ENCODE data around the gene ERC1. TPM values are rescaled to one million over a fixed set of nuclear protein-coding genes. Genes with fewer than 3 reads are reported as not detected.

The ERC1 gene
- total RNA-seq, 1 donor from 2014 or later: 16.6 TPM

GRCh38 chr12:1174659-1175058, 183.6 kb downstream of the ERC1 start:
- Histone ChIP-seq H3K4me3 (ENCODE audit: low read depth, low read length) (no peak overlapping the region), H3K27me3 (ENCODE audit: control insufficient read depth, insufficient read depth, low read length) (no peaks in the 10 kb centered on the region), H3K36me3 (ENCODE audit: control insufficient read depth, insufficient read depth, low read length) (no peaks in the 10 kb centered on the region)
- DNase-seq (ENCODE audit: low read depth) (peak; percentile 3), FAIRE-seq (no peak)
- no peak for TF ChIP-seq CTCF (IDR thresholded peaks at IDR 0.05; ENCODE audit: insufficient read depth, low read length, severe bottlenecking)

- FAIRE-seq: no peak
- Histone ChIP-seq H3K27me3 (ENCODE audit: control insufficient read depth, insufficient read depth, low read length) (no peaks in the 10 kb centered on the region), H3K36me3 (ENCODE audit: control insufficient read depth, insufficient read depth, low read length) (no peaks in the 10 kb centered on the region), H3K4me3 (ENCODE audit: low read depth, low read length) (no peak overlapping the region)
- TF ChIP-seq CTCF (IDR thresholded peaks at IDR 0.05; ENCODE audit: insufficient read depth, low read length, severe bottlenecking): no peak
- no peak for DNase-seq (ENCODE audit: low read depth)
Observed at GRCh38 chr12:1176191-1176590, 185.2 kb downstream of the ERC1 start.

GRCh38 chr12:1179128-1179527, 188.1 kb downstream of the ERC1 start:
- FAIRE-seq (no peak), DNase-seq (ENCODE audit: low read depth) (no peak)
- TF ChIP-seq CTCF (IDR thresholded peaks at IDR 0.05; ENCODE audit: insufficient read depth, low read length, severe bottlenecking): no peak
- Histone ChIP-seq H3K4me3 (ENCODE audit: low read depth, low read length) (no peak overlapping the region), H3K36me3 (ENCODE audit: control insufficient read depth, insufficient read depth, low read length) (no peaks in the 10 kb centered on the region), H3K27me3 (ENCODE audit: control insufficient read depth, insufficient read depth, low read length) (no peaks in the 10 kb centered on the region)

- no peak for DNase-seq (ENCODE audit: low read depth)
- peaks cover 2% of the 10 kb centered on the region for H3K36me3 ChIP-seq (ENCODE audit: control insufficient read depth, insufficient read depth, low read length)
- H3K4me3 ChIP-seq (ENCODE audit: low read depth, low read length): no peak overlapping the region
- no peak for TF ChIP-seq CTCF (IDR thresholded peaks at IDR 0.05; ENCODE audit: insufficient read depth, low read length, severe bottlenecking)
- no peak for FAIRE-seq
- no peaks in the 10 kb centered on the region for H3K27me3 ChIP-seq (ENCODE audit: control insufficient read depth, insufficient read depth, low read length)
Observed at GRCh38 chr12:1182069-1182468, 191.0 kb downstream of the ERC1 start.

GRCh38 chr12:1184402-1184801, 193.4 kb downstream of the ERC1 start:
- Histone ChIP-seq H3K4me3 (ENCODE audit: low read depth, low read length) (no peak overlapping the region), H3K27me3 (ENCODE audit: control insufficient read depth, insufficient read depth, low read length) (no peaks in the 10 kb centered on the region), H3K36me3 (ENCODE audit: control insufficient read depth, insufficient read depth, low read length) (peaks cover 2% of the 10 kb centered on the region)
- no peak for FAIRE-seq
- TF ChIP-seq CTCF (IDR thresholded peaks at IDR 0.05; ENCODE audit: insufficient read depth, low read length, severe bottlenecking): no peak
- peak; percentile 47 for DNase-seq (ENCODE audit: low read depth)

GRCh38 chr12:1185460-1186182, 194.6 kb downstream of the ERC1 start:
- H3K27me3 ChIP-seq (ENCODE audit: control insufficient read depth, insufficient read depth, low read length): no peaks in the 10 kb centered on the region
- H3K36me3 ChIP-seq (ENCODE audit: control insufficient read depth, insufficient read depth, low read length): peaks cover 2% of the 10 kb centered on the region
- DNase-seq (ENCODE audit: low read depth) (no peak), FAIRE-seq (no peak)
- no peak for TF ChIP-seq CTCF (IDR thresholded peaks at IDR 0.05; ENCODE audit: insufficient read depth, low read length, severe bottlenecking)
- no peak overlapping the region for H3K4me3 ChIP-seq (ENCODE audit: low read depth, low read length)

Data from bronchial epithelial cell (primary cell).